SK-N-SH (cell line): Measurements from ENCODE around the gene DNAH7. TPM values are rescaled to one million over a fixed set of nuclear protein-coding genes. Genes with fewer than 3 reads are reported as not detected.

Source experiments
- CTCF ChIA-PET: fragments of 300-600, 350-600 bp; formaldehyde crosslinking; extraction: SDS; loops from one replicate; lab custom pipeline; 2021; lab: Yijun Ruan, JAX
- POLR2A ChIA-PET: fragments of 350-600 bp; sonication (Branson Sonifier 250); formaldehyde crosslinking; extraction: SDS; loops from one replicate; lab custom pipeline; 2020; ENCODE audit warnings: antibody characterized with exemption, inconsistent platforms; lab: Yijun Ruan, JAX
- DNase-seq: peaks from one replicate; pipeline ENCODE4 v3.0.0; 2012
- H2AFZ ChIP-seq: fragments of 200-600 bp; sonication (generic); 2 replicates; pipeline ENCODE4 v1.8.1; 2016; ENCODE audit warnings: antibody characterized with exemption, mild to moderate bottlenecking, low read depth
- H3F3A ChIP-seq: fragments of 200-600 bp; sonication (generic); replicated peaks from 2 replicates; pipeline ENCODE3; 2016; ENCODE audit warnings: antibody characterized with exemption, mild to moderate bottlenecking; ENCODE audit not compliant: insufficient read depth
- H3K27ac ChIP-seq, 2 experiments: fragments of 200-500 bp in 1 of 2; fragments of 200-600 bp in 1 of 2; sonication (Bioruptor generic) in 1 of 2; sonication (generic), shearing (Covaris generic) in 1 of 2; 2 replicates each; pipeline versions ENCODE4 v1.5.1 to v1.6.1; 2014 to 2016; ENCODE audit warnings: low read depth in 2 of 2, inconsistent platforms in 1 of 2, low read length in 1 of 2, mild to moderate bottlenecking in 1 of 2, mixed read lengths in 1 of 2
- H3K27me3 ChIP-seq: fragments of 200-600 bp; sonication (generic), shearing (Covaris generic); 2 replicates; pipeline ENCODE4 v1.6.1; 2016; ENCODE audit warnings: mixed run types; ENCODE audit not compliant: insufficient read depth
- H3K36me3 ChIP-seq, 2 experiments: fragments of 200-500 bp in 1 of 2; fragments of 200-600 bp in 1 of 2; sonication (Bioruptor generic) in 1 of 2; sonication (generic) in 1 of 2; replicated peaks in 1 of 2; 2 replicates each; pipeline versions ENCODE3 to v1.5.1; 2014 to 2016; ENCODE audit warnings: low read length in 1 of 2, mild to moderate bottlenecking in 1 of 2; ENCODE audit not compliant: insufficient read depth in 2 of 2, control insufficient read depth in 1 of 2
- H3K4me1 ChIP-seq, 2 experiments: fragments of 200-500 bp in 1 of 2; fragments of 200-600 bp in 1 of 2; sonication (Bioruptor generic) in 1 of 2; sonication (generic), shearing (Covaris generic) in 1 of 2; 2 replicates each; pipeline versions ENCODE4 v1.5.1 to v1.6.1; 2014 to 2016; ENCODE audit warnings: low read depth in 1 of 2, low read length in 1 of 2, mixed run types in 1 of 2; ENCODE audit not compliant: insufficient read depth in 2 of 2, control insufficient read depth in 1 of 2
- H3K4me2 ChIP-seq: fragments of 200-600 bp; sonication (generic), shearing (Covaris generic); 2 replicates; pipeline ENCODE4 v1.6.1; 2017; ENCODE audit warnings: mixed run types
- H3K4me3 ChIP-seq, 2 experiments: fragments of 200-500 bp in 1 of 2; fragments of 200-600 bp in 1 of 2; sonication (Bioruptor generic) in 1 of 2; sonication (generic), shearing (Covaris generic) in 1 of 2; 2 replicates each; pipeline versions ENCODE4 v1.5.1 to v1.8.1; 2014 to 2016; ENCODE audit warnings: low read depth in 2 of 2, inconsistent platforms in 1 of 2, low read length in 1 of 2, mild to moderate bottlenecking in 1 of 2, mixed read lengths in 1 of 2, moderate library complexity in 1 of 2
- H3K79me2 ChIP-seq: fragments of 200-600 bp; sonication (generic); 2 replicates; pipeline ENCODE4 v1.8.1; 2017; ENCODE audit warnings: mild to moderate bottlenecking; ENCODE audit not compliant: insufficient read depth
- H3K9ac ChIP-seq: fragments of 200-600 bp; sonication (generic); 2 replicates; pipeline ENCODE4 v1.6.1; 2017; ENCODE audit warnings: mixed run types
- H3K9me2 ChIP-seq: fragments of 200-600 bp; sonication (generic); 2 replicates; pipeline ENCODE4 v1.6.1; 2017; ENCODE audit warnings: mixed run types
- H3K9me3 ChIP-seq: fragments of 200-600 bp; sonication (generic); 2 replicates; pipeline ENCODE4 v1.6.1; 2017; ENCODE audit warnings: mixed run types, mild to moderate bottlenecking, moderate library complexity
- H4K20me1 ChIP-seq: fragments of 200-600 bp; sonication (generic); 2 replicates; pipeline ENCODE4 v1.6.1; 2017; ENCODE audit warnings: mild to moderate bottlenecking, mixed run types; ENCODE audit not compliant: insufficient read depth
- EZH2phosphoT487 ChIP-seq: fragments of 200-600 bp; sonication (generic); IDR thresholded peaks from 2 replicates; pipeline ENCODE4 v1.6.1; 2017; ENCODE audit warnings: low read depth, mixed run types, mild to moderate bottlenecking, antibody characterized with exemption, moderate library complexity, borderline replicate concordance
- FOXM1 ChIP-seq: IDR thresholded peaks from 2 replicates; pipeline ENCODE4 v1.4.0; 2012; ENCODE audit warnings: low read depth, mild to moderate bottlenecking
- NFIC ChIP-seq: IDR thresholded peaks from 2 replicates; pipeline ENCODE4 v1.4.0; 2012; ENCODE audit warnings: borderline replicate concordance
- TCF12 ChIP-seq: IDR thresholded peaks from 2 replicates; pipeline ENCODE4 v1.4.0; 2012
- YY1 ChIP-seq: IDR thresholded peaks from 2 replicates; pipeline ENCODE4 v1.4.0; 2012; ENCODE audit warnings: low read depth, mild to moderate bottlenecking
- WGBS: methylation state at CpG from one replicate; pipeline ENCODE4 v1.1.6; 2017; ENCODE audit warnings: low lambda C conversion rate; 5-methylcytosine and 5-hydroxymethylcytosine counted together
- polyA plus RNA-seq, 3 experiments: library from polyadenylated mRNA; depleted of rRNA; stranded (reverse); fragments of >200 nt; gene quantifications; 2 replicates each; pipeline ENCODE4 v1.2.3, GENCODE V29; 2012
- TF ChIP-seq, protein P1 (sequence below): IDR thresholded peaks from 2 replicates; pipeline ENCODE4; 2012

Gene DNAH7
- polyA plus RNA-seq, 1 of the 3 experiments (the other 2 are of a cell fraction): 1.2 TPM

DNA sequence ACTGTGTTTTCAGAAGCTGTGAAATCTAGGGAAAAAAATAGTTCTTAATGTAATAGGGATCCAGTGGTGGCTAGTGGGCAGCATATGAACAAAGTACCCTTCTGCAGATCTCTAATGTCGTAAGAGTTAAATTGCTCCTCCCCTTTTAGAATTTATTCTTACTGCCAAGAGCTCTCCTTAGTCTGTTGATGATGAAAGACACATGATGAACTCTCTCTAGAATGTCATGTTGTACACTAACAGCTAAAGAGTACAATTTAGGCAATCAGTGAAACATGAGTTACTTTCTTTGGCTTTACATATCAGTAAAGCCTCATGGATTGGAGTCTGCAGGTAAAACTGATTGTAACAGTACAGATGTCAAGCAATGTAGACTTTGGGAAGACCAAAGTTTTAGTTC lies 327.4 kb downstream of the DNAH7 start:
- 100% methylated on average over 1 of the region's 1 CpG for WGBS
- Histone ChIP-seq H3K79me2 (no peaks in the 10 kb centered on the region), H3K9me2 (no peaks in the 10 kb centered on the region), H4K20me1 (no peaks in the 10 kb centered on the region), H3K36me3 (peaks cover 4 to 7% of the 10 kb centered on the region in 2 experiments), H3F3A (peaks cover 10% of the 10 kb centered on the region), H3K27ac (no peak overlapping the region), H3K4me2 (no peak overlapping the region), H2AFZ (no peak overlapping the region), H3K9ac (no peak overlapping the region), H3K4me3 (no peak overlapping the region), H3K9me3 (no peaks in the 10 kb centered on the region), H3K4me1 (0 out of 4 replicates have a peak, but pooled peaks cover 0 to 6% of the 10 kb centered on the region in 2 experiments), H3K27me3 (no peaks in the 10 kb centered on the region)
- DNase-seq: no peak
- ChIA-PET POLR2A (no interaction called here), CTCF (interaction anchor here (0.6 to 1.1 kb wide), 2 partner anchors 59 to 104 kb away, joined by 3 read pairs; no protein-coding TSS in a partner anchor)
- TF ChIP-seq NFIC: no peak

DNA sequence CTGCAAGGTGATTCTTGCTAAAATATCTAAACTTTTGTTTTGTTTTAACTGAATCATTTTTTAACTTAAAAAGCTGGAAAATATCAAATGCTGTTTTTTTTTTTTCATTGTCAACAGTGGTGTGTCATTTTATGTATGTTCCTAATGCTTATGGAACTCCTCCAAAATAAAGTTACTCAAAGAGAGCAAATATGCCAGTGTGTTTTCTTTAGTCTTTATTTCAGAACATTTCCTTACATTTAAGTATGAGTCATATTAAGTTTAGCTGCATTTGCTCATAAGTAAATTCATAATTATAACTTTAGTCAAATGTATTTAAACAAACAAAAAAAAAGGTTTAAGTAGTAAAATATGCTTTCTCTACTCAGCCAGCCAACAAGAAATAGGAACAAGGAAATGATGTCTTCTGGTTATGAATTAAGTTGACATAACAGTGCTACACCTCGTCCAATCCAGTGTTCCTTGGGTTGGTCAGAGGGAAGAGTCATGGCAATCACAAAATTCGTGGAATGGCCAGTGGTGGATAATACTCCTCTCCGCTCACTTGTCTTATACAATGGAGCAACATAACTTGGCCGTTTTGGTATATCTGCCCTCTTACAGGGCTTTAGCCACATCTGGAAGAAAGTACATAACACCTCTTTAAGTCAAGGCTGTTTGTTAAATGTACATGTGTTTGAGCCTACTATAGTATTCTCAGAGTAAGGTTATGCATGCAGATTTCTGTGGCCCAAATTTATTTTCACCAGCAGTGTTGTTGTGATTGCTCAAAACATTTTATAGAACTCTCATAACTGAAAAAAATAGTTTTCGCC lies 330.9 kb downstream of the DNAH7 start:
- ChIA-PET POLR2A (no interaction called here), CTCF (no interaction called here)
- H3K36me3 ChIP-seq: peaks cover 0 to 8% of the 10 kb centered on the region in 2 experiments
- no peak overlapping the region for H2AFZ ChIP-seq
- H3K9me3 ChIP-seq: no peaks in the 10 kb centered on the region
- peak overlapping the region in 1 of 2 experiments; percentile 55; a peak in 2 of 4 replicates for H3K27ac ChIP-seq
- WGBS: 84% methylated on average over 5 of the region's 5 CpGs
- H4K20me1 ChIP-seq: no peaks in the 10 kb centered on the region
- no peaks in the 10 kb centered on the region for H3K9me2 ChIP-seq
- no peak overlapping the region for H3K4me3 ChIP-seq
- TF ChIP-seq TCF12 (peak; percentile 35; the same call in 1 of the 2 replicates), NFIC (0 out of 2 replicates have a peak, but pooled peaks have one; percentile 16), YY1 (no peak)
- TF ChIP-seq, protein P1, sequence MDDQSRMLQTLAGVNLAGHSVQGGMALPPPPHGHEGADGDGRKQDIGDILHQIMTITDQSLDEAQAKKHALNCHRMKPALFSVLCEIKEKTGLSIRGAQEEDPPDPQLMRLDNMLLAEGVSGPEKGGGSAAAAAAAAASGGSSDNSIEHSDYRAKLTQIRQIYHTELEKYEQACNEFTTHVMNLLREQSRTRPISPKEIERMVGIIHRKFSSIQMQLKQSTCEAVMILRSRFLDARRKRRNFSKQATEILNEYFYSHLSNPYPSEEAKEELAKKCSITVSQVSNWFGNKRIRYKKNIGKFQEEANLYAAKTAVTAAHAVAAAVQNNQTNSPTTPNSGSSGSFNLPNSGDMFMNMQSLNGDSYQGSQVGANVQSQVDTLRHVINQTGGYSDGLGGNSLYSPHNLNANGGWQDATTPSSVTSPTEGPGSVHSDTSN: 0 out of 2 replicates have a peak, but pooled peaks have one; percentile 3
- H3K4me2 ChIP-seq: no peak overlapping the region
- no peaks in the 10 kb centered on the region for H3K79me2 ChIP-seq
- no peak for DNase-seq
- H3F3A ChIP-seq: peaks cover 16% of the 10 kb centered on the region
- no peak overlapping the region for H3K9ac ChIP-seq
- peaks cover under 1 to 6% of the 10 kb centered on the region in 2 experiments; a peak in 1 of 4 replicates for H3K4me1 ChIP-seq
- no peaks in the 10 kb centered on the region for H3K27me3 ChIP-seq

DNA sequence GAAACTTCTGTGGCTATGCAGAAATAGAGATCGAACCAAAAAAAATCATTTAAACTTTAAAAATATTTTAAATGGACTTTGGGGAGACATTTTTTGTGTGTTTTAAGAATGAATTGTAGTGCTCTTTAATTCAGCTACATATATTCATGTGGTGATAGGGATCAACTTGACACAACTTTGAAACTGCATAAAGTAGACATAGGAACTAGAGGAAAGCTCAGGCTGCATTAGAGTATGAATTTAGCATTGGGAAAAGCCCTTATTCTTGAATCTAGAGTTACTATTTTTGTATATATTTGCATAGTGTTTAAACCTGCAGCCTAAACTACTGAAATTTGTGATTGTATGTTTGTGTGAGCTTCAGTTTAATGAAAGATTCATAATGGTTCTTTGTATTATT lies 333.3 kb downstream of the DNAH7 start:
- Histone ChIP-seq H3F3A (peaks cover 16% of the 10 kb centered on the region), H3K4me1 (peaks cover 3 to 6% of the 10 kb centered on the region in 2 experiments; a peak in 2 of 4 replicates), H3K27me3 (no peaks in the 10 kb centered on the region), H3K4me2 (no peak overlapping the region), H2AFZ (no peak overlapping the region), H3K9me2 (no peaks in the 10 kb centered on the region), H3K27ac (no peak overlapping the region), H4K20me1 (no peaks in the 10 kb centered on the region), H3K4me3 (no peak overlapping the region), H3K9ac (no peak overlapping the region), H3K36me3 (peaks cover 15 to 16% of the 10 kb centered on the region in 2 experiments), H3K9me3 (no peaks in the 10 kb centered on the region), H3K79me2 (no peaks in the 10 kb centered on the region)
- ChIA-PET POLR2A (no interaction called here), CTCF (no interaction called here)
- 97% methylated on average over 1 of the region's 1 CpG for WGBS
- TF ChIP-seq FOXM1 (no peak), EZH2phosphoT487 (no peak)
- DNase-seq: no peak
